ENCODE measurements around the gene ATP8A1. TPM values are rescaled to one million over a fixed set of nuclear protein-coding genes. Genes with fewer than 3 reads are reported as not detected.

ATP8A1 gene
- total RNA-seq, 1 donor from 2014 or later, result 2.4 TPM

- Mint-ChIP-seq H3K9me3 (ENCODE audit: unreplicated experiment) (no peaks in the 10 kb centered on the region), H3K27ac (ENCODE audit: unreplicated experiment) (no peak overlapping the region)
These were observed 214.3 kb downstream of the ATP8A1 start for GRCh38 chr4:42442601-42443000.

GRCh38 chr4:42440083-42440482, 216.8 kb downstream of the ATP8A1 start:
- H3K27ac Mint-ChIP-seq (ENCODE audit: unreplicated experiment), result no peak overlapping the region
- H3K4me1 Mint-ChIP-seq (ENCODE audit: unreplicated experiment), result no peaks in the 10 kb centered on the region
- H3K9me3 Mint-ChIP-seq (ENCODE audit: unreplicated experiment), result no peaks in the 10 kb centered on the region
- no peaks in the 10 kb centered on the region for H3K36me3 Mint-ChIP-seq (ENCODE audit: unreplicated experiment)
- no peak for TF ChIP-seq CTCF (IDR thresholded peaks at IDR 0.05)
- H3K4me3 Mint-ChIP-seq (ENCODE audit: unreplicated experiment), result no peak overlapping the region
- H3K27me3 Mint-ChIP-seq (ENCODE audit: unreplicated experiment), result no peaks in the 10 kb centered on the region
- no peak for DNase-seq (ENCODE audit: extremely low spot score, unreplicated experiment)

More at GRCh38 chr4:42442601-42443000, 214.3 kb downstream of the ATP8A1 start:
- H3K36me3 Mint-ChIP-seq (ENCODE audit: unreplicated experiment), result peaks cover 1% of the 10 kb centered on the region
- no peaks in the 10 kb centered on the region for H3K4me1 Mint-ChIP-seq (ENCODE audit: unreplicated experiment)
- TF ChIP-seq CTCF (IDR thresholded peaks at IDR 0.05), result no peak
- no peak overlapping the region for H3K4me3 Mint-ChIP-seq (ENCODE audit: unreplicated experiment)
- H3K27me3 Mint-ChIP-seq (ENCODE audit: unreplicated experiment), result no peaks in the 10 kb centered on the region
- no peak for DNase-seq (ENCODE audit: extremely low spot score, unreplicated experiment)

- no peak for TF ChIP-seq CTCF (IDR thresholded peaks at IDR 0.05)
- Mint-ChIP-seq H3K27me3 (ENCODE audit: unreplicated experiment) (no peaks in the 10 kb centered on the region), H3K4me3 (ENCODE audit: unreplicated experiment) (no peak overlapping the region), H3K27ac (ENCODE audit: unreplicated experiment) (no peak overlapping the region), H3K36me3 (ENCODE audit: unreplicated experiment) (no peaks in the 10 kb centered on the region), H3K9me3 (ENCODE audit: unreplicated experiment) (no peaks in the 10 kb centered on the region), H3K4me1 (ENCODE audit: unreplicated experiment) (no peaks in the 10 kb centered on the region)
- no peak for DNase-seq (ENCODE audit: extremely low spot score, unreplicated experiment)
These were observed 219.9 kb downstream of the ATP8A1 start for GRCh38 chr4:42436928-42437565.

GRCh38 chr4:42428036-42428435, 228.9 kb downstream of the ATP8A1 start:
- no peak for TF ChIP-seq CTCF (IDR thresholded peaks at IDR 0.05)
- H3K36me3 Mint-ChIP-seq (ENCODE audit: unreplicated experiment), result no peaks in the 10 kb centered on the region
- H3K4me3 Mint-ChIP-seq (ENCODE audit: unreplicated experiment), result no peak overlapping the region
- no peak overlapping the region for H3K27ac Mint-ChIP-seq (ENCODE audit: unreplicated experiment)
- DNase-seq (ENCODE audit: extremely low spot score, unreplicated experiment), result no peak
- no peaks in the 10 kb centered on the region for H3K4me1 Mint-ChIP-seq (ENCODE audit: unreplicated experiment)
- no peaks in the 10 kb centered on the region for H3K9me3 Mint-ChIP-seq (ENCODE audit: unreplicated experiment)
- H3K27me3 Mint-ChIP-seq (ENCODE audit: unreplicated experiment), result no peaks in the 10 kb centered on the region

- peaks cover 2% of the 10 kb centered on the region for H3K4me1 Mint-ChIP-seq (ENCODE audit: unreplicated experiment)
- no peaks in the 10 kb centered on the region for H3K36me3 Mint-ChIP-seq (ENCODE audit: unreplicated experiment)
- no peak overlapping the region for H3K4me3 Mint-ChIP-seq (ENCODE audit: unreplicated experiment)
- H3K9me3 Mint-ChIP-seq (ENCODE audit: unreplicated experiment), result no peaks in the 10 kb centered on the region
- no peak for DNase-seq (ENCODE audit: extremely low spot score, unreplicated experiment)
- no peak overlapping the region for H3K27ac Mint-ChIP-seq (ENCODE audit: unreplicated experiment)
- TF ChIP-seq CTCF (IDR thresholded peaks at IDR 0.05), result no peak
- H3K27me3 Mint-ChIP-seq (ENCODE audit: unreplicated experiment), result no peaks in the 10 kb centered on the region
These were observed 231.5 kb downstream of the ATP8A1 start for GRCh38 chr4:42425146-42426065.

Measured in osteocyte (in vitro differentiated cells).